CD4-positive, alpha-beta T cell (primary cell): ENCODE measurements around the gene SPART. TPM values are rescaled to one million over a fixed set of nuclear protein-coding genes. Genes with fewer than 3 reads are reported as not detected.
"Not testable (repeated sequence)": the region's sequence is repeated elsewhere in the genome, so short reads cannot be mapped to it uniquely, and the experiment has no call there.

Experiments used
- ATAC-seq: fragments of 200-7000 bp; cut with Tn5 transposase; one replicate; pipeline ENCODE4 v1.10.0; 2022; ENCODE audit warnings: mild to moderate bottlenecking; ENCODE audit not compliant: poor library complexity
- CTCF ChIA-PET: fragments of 350-600 bp; sonication (Branson Sonifier 250); formaldehyde crosslinking; loops from one replicate; lab custom pipeline; 2021; ENCODE audit warnings: antibody characterized with exemption, inconsistent platforms; lab: Charles Lee
- POLR2A ChIA-PET: fragments of 350-600 bp; sonication (Branson Sonifier 250); formaldehyde crosslinking; loops from one replicate; lab custom pipeline; 2021; ENCODE audit warnings: antibody characterized with exemption, inconsistent platforms; lab: Charles Lee
- DNase-seq, 14 experiments: peaks; one replicate each; pipeline ENCODE4 v3.0.0-alpha.2; 2013 to 2020; ENCODE audit warnings: mixed read lengths in 2 of 14
- H3K27ac ChIP-seq, 2 donors: one replicate each; pipeline versions ENCODE4 v1.5.1 to v1.7.0; 2013; ENCODE audit warnings: low read length in 2 of 2, low read depth in 1 of 2, mild to moderate bottlenecking in 1 of 2
- H3K27me3 ChIP-seq, 2 experiments: 1 replicate in 1 of 2; 2 replicates in 1 of 2; pipeline versions ENCODE4 v1.6.1 to v1.7.0; 2013; ENCODE audit warnings: low read length in 2 of 2, control low read depth in 1 of 2, mild to moderate bottlenecking in 1 of 2, moderate library complexity in 1 of 2; ENCODE audit not compliant: insufficient read depth in 2 of 2, control insufficient read depth in 1 of 2
- H3K36me3 ChIP-seq: one replicate; pipeline ENCODE4 v1.6.1; 2013; ENCODE audit warnings: low read length, control low read depth; ENCODE audit not compliant: insufficient read depth
- H3K4me1 ChIP-seq: one replicate; pipeline ENCODE4 v1.6.1; 2013; ENCODE audit warnings: low read length, control low read depth; ENCODE audit not compliant: insufficient read depth
- H3K4me3 ChIP-seq: one replicate; pipeline ENCODE4 v1.5.1; 2013; ENCODE audit warnings: mild to moderate bottlenecking, low read length, moderate library complexity
- H3K9me3 ChIP-seq, 2 experiments: 1 replicate in 1 of 2; 2 replicates in 1 of 2; pipeline versions ENCODE4 v1.6.1 to v1.7.0; 2013; ENCODE audit warnings: low read length in 2 of 2, mild to moderate bottlenecking in 2 of 2, control low read depth in 1 of 2, moderate library complexity in 1 of 2; ENCODE audit not compliant: control insufficient read depth in 1 of 2, insufficient read depth in 1 of 2
- H3K27ac Mint-ChIP-seq: one replicate; pipeline ENCODE4 v1.8.0; 2020; ENCODE audit warnings: mixed read lengths
- H3K27me3 Mint-ChIP-seq: one replicate; pipeline ENCODE4 v1.8.0; 2021; ENCODE audit warnings: mixed read lengths
- H3K36me3 Mint-ChIP-seq: one replicate; pipeline ENCODE4 v1.8.0; 2021; ENCODE audit warnings: low read depth, mixed read lengths
- H3K4me1 Mint-ChIP-seq: one replicate; pipeline ENCODE4 v1.8.0; 2021; ENCODE audit warnings: low read depth, mixed read lengths
- H3K4me3 Mint-ChIP-seq: one replicate; pipeline ENCODE4 v1.8.0; 2020; ENCODE audit warnings: mild to moderate bottlenecking, mixed read lengths
- H3K9me3 Mint-ChIP-seq: one replicate; pipeline ENCODE4 v1.8.0; 2020; ENCODE audit warnings: mixed read lengths
- CTCF ChIP-seq: fragments of 200-600 bp; IDR thresholded peaks from one replicate; pipeline ENCODE4 v1.8.0; 2022; ENCODE audit warnings: antibody characterized with exemption, mild to moderate bottlenecking
- intact Hi-C, 2 experiments: fragments of 100-400 bp; cut with DNase I in 1 of 2; cut with micrococcal nuclease in 1 of 2; formaldehyde crosslinking; loops; one replicate each; pipeline versions ENCODE4 v1.15.1 to v1.9.0; 2023 to 2025; cut with DNase I, micrococcal nuclease
- total RNA-seq, 174 experiments: library from RNA in 2 of 174; stranded (reverse) in 2 of 174; gene quantifications; one replicate each; pipeline ENCODE4 v1.2.3 and lab custom pipeline; 2021 to 2026

Gene SPART
- total RNA-seq, 2 experiments from 2014 or later = 22.0 to 22.9 TPM

- Mint-ChIP-seq H3K9me3 (no peaks in the 10 kb centered on the region), H3K4me1 (no peaks in the 10 kb centered on the region), H3K4me3 (no peak overlapping the region), H3K36me3 (peaks cover 60% of the 10 kb centered on the region), H3K27me3 (no peaks in the 10 kb centered on the region), H3K27ac (no peak overlapping the region)
- ChIA-PET POLR2A (no interaction called here), CTCF (no interaction called here)
- DNase-seq (no peak), ATAC-seq (no peak)
- no peaks in the 10 kb centered on the region for H3K27me3 ChIP-seq
- intact Hi-C loops = no loop called here
- no peaks in the 10 kb centered on the region for H3K4me1 ChIP-seq
- no peak for TF ChIP-seq CTCF
- H3K4me3 ChIP-seq = no peak overlapping the region
- no peak overlapping the region for H3K27ac ChIP-seq
- peaks cover 27% of the 10 kb centered on the region for H3K36me3 ChIP-seq
- no peaks in the 10 kb centered on the region for H3K9me3 ChIP-seq
Measured at GRCh38 chr13:36313047-36313969, 32.9 kb downstream of the SPART start.

- peaks cover 65% of the 10 kb centered on the region for H3K36me3 Mint-ChIP-seq
- DNase-seq (no peak), ATAC-seq (no peak)
- H3K27me3 Mint-ChIP-seq = no peaks in the 10 kb centered on the region
- intact Hi-C loops = no loop called here
- Histone ChIP-seq H3K27me3 (no peaks in the 10 kb centered on the region), H3K4me3 (no peak overlapping the region), H3K36me3 (peaks cover 27% of the 10 kb centered on the region), H3K4me1 (no peaks in the 10 kb centered on the region), H3K9me3 (no peaks in the 10 kb centered on the region), H3K27ac (no peak overlapping the region)
- H3K27ac Mint-ChIP-seq = no peak overlapping the region
- no peaks in the 10 kb centered on the region for H3K4me1 Mint-ChIP-seq
- ChIA-PET CTCF (no interaction called here), POLR2A (no interaction called here)
- no peak for TF ChIP-seq CTCF
- H3K9me3 Mint-ChIP-seq = no peaks in the 10 kb centered on the region
- no peak overlapping the region for H3K4me3 Mint-ChIP-seq
Measured at GRCh38 chr13:36310417-36311108, 35.6 kb downstream of the SPART start.

- no peak for ATAC-seq
- peaks cover 11 to 14% of the 10 kb centered on the region in 2 experiments for H3K27me3 ChIP-seq
Measured at GRCh38 chr13:36302289-36302688, 43.9 kb downstream of the SPART start.

GRCh38 chr13:36299469-36299868, 46.7 kb downstream of the SPART start:
- not testable (repeated sequence) for DNase-seq, H3K36me3 Mint-ChIP-seq
- POLR2A ChIA-PET = interaction anchor here (1.1 kb wide), 1 partner anchor 45 kb away, joined by 3 read pairs; no protein-coding TSS in a partner anchor

More at GRCh38 chr13:36302289-36302688, 43.9 kb downstream of the SPART start:
- Mint-ChIP-seq H3K27ac (no peak overlapping the region), H3K4me3 (no peak overlapping the region), H3K4me1 (peaks cover 15% of the 10 kb centered on the region), H3K27me3 (peaks cover 18% of the 10 kb centered on the region), H3K9me3 (no peaks in the 10 kb centered on the region), H3K36me3 (peaks cover 9% of the 10 kb centered on the region)
- Histone ChIP-seq H3K4me1 (peaks cover 13% of the 10 kb centered on the region), H3K4me3 (no peak overlapping the region), H3K36me3 (no peaks in the 10 kb centered on the region), H3K27ac (no peak overlapping the region), H3K9me3 (peaks cover 0 to 4% of the 10 kb centered on the region in 2 experiments)
- intact Hi-C loops = no loop called here
- no peak for TF ChIP-seq CTCF
- POLR2A ChIA-PET = no interaction called here
- CTCF ChIA-PET = no interaction called here
- DNase-seq = no peak

More at GRCh38 chr13:36299469-36299868, 46.7 kb downstream of the SPART start:
- H3K4me1 Mint-ChIP-seq = peaks cover 23% of the 10 kb centered on the region
- H3K36me3 ChIP-seq, H3K27ac ChIP-seq, intact Hi-C loops, H3K9me3 Mint-ChIP-seq, H3K27ac Mint-ChIP-seq, H3K4me3 ChIP-seq, ATAC-seq, H3K4me3 Mint-ChIP-seq, H3K9me3 ChIP-seq: not testable (repeated sequence)
- peaks cover 35% of the 10 kb centered on the region for H3K27me3 Mint-ChIP-seq
- CTCF ChIA-PET = interaction anchor here (1.4 kb wide), 1 partner anchor 8 kb away, joined by 3 read pairs; no protein-coding TSS in a partner anchor
- peaks cover 12 to 24% of the 10 kb centered on the region in 2 experiments for H3K27me3 ChIP-seq
- peaks cover 14% of the 10 kb centered on the region for H3K4me1 ChIP-seq
